ENCODE results near the gene TRAF4. TPM values are rescaled to one million over a fixed set of nuclear protein-coding genes. Genes with fewer than 3 reads are reported as not detected.

TRAF4 gene, protein sequence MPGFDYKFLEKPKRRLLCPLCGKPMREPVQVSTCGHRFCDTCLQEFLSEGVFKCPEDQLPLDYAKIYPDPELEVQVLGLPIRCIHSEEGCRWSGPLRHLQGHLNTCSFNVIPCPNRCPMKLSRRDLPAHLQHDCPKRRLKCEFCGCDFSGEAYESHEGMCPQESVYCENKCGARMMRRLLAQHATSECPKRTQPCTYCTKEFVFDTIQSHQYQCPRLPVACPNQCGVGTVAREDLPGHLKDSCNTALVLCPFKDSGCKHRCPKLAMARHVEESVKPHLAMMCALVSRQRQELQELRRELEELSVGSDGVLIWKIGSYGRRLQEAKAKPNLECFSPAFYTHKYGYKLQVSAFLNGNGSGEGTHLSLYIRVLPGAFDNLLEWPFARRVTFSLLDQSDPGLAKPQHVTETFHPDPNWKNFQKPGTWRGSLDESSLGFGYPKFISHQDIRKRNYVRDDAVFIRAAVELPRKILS
- 138 TPM for polyA plus RNA-seq (2012; ENCODE audit: insufficient read length, low read depth)

DNA sequence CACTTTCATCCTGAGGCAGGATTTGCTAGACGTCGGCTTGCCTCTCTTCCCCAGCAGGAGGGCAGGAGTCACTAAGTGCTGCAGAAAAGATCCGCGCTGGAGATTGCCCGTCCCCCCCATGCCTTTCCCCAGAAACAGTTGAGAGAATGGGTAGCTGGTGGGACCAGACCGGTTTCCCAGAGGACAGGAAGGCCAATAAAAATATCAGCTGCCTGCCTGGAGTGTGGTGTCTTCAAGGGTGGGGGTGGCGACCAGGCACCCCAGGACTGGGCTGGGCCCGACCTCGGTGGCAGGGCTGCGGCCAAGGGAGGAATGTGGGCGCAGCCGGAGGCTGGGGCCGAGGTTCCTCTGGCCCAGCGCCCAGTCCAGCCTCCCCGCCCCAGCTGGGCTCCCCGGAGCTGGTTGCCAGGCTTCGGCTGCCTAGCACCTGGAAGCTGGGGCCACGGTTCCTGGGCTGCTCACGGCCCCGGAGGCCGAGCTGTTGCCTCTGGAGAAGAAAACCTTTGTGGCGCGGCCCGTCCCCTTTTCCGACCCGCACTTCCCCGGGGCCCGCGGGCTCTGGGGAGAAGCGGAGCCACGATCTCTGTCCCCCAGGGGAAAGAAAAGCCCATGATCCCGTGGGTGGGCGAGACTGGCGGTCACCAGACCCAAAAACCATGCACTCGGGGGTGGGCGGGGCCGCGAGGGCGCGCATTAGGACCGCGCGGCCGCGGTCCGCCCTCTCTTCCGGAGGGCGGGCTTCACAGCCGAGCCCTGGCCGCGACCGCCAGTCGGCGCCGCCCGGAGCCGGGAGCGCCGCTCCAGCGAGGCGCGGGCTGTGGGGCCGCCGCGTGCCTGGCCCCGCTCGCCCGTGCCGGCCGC lies at the start of gene TRAF4:
TSS of gene TRAF4 (plus strand) at position 769 of the 861 bp plus-strand sequence. CDS start 102 bp downstream, outside the sequence.
- TF ChIP-seq POLR2AphosphoS5 (IDR thresholded peaks at IDR 0.05; ENCODE audit: low read depth, low read length) (peak; percentile 71; the same call in 1 of the 2 replicates), FOXP2 (optimal IDR thresholded peaks at IDR 0.05; ENCODE audit: borderline replicate concordance, extremely low read depth, extremely low read length, insufficient read depth) (no peak), SIN3A (IDR thresholded peaks at IDR 0.05; ENCODE audit: borderline replicate concordance, insufficient read depth, low read length) (0 out of 2 replicates have a peak, but pooled peaks have one; percentile 60), TAF1 (IDR thresholded peaks at IDR 0.05; ENCODE audit: borderline replicate concordance, insufficient read depth, low read length) (peak; percentile 90)

DNA sequence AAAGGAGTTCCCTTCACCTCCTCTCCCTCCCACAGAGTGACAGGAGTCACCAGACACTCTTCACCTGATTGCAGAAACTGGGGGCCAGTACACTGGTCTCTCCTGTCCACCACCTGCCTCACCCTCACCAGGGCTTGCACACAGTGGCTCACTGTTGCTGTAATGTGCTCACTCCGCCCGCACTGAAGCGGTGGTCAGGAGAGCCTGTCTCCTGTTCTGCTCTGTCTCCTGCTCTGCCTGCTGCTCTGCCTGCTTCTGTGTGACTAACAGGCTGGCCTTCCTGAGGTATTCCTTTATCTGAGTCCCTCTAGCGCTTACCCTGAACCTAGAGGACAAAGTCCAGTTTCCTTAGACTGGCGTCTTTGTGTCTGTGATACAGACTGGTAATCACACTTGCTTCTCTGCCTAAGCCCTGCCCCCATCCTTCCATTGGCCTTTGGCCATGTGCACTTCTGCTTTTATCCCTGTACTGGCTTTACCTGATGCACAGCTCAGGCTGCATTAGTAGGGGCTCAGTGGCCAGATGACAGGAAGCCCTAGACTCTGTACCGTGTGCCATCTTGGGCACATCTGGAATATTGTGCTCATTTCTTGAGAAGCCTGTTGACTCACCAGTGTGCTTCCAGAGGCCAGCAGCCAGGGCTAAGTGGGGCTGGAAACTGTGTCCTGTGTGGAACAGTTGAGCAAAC lies 45.4 kb upstream of the TRAF4 start:
- TF ChIP-seq, protein P1, sequence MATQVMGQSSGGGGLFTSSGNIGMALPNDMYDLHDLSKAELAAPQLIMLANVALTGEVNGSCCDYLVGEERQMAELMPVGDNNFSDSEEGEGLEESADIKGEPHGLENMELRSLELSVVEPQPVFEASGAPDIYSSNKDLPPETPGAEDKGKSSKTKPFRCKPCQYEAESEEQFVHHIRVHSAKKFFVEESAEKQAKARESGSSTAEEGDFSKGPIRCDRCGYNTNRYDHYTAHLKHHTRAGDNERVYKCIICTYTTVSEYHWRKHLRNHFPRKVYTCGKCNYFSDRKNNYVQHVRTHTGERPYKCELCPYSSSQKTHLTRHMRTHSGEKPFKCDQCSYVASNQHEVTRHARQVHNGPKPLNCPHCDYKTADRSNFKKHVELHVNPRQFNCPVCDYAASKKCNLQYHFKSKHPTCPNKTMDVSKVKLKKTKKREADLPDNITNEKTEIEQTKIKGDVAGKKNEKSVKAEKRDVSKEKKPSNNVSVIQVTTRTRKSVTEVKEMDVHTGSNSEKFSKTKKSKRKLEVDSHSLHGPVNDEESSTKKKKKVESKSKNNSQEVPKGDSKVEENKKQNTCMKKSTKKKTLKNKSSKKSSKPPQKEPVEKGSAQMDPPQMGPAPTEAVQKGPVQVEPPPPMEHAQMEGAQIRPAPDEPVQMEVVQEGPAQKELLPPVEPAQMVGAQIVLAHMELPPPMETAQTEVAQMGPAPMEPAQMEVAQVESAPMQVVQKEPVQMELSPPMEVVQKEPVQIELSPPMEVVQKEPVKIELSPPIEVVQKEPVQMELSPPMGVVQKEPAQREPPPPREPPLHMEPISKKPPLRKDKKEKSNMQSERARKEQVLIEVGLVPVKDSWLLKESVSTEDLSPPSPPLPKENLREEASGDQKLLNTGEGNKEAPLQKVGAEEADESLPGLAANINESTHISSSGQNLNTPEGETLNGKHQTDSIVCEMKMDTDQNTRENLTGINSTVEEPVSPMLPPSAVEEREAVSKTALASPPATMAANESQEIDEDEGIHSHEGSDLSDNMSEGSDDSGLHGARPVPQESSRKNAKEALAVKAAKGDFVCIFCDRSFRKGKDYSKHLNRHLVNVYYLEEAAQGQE (IDR thresholded peaks at IDR 0.05; ENCODE audit: insufficient read depth in 1 of 2, low read depth in 2 of 2, low read length in 2 of 2): no peak
- TF ChIP-seq POLR2AphosphoS5 (IDR thresholded peaks at IDR 0.05; ENCODE audit: low read depth, low read length) (no peak), SIN3A (IDR thresholded peaks at IDR 0.05; ENCODE audit: borderline replicate concordance, insufficient read depth, low read length) (no peak), FOXP2 (optimal IDR thresholded peaks at IDR 0.05; ENCODE audit: borderline replicate concordance, extremely low read depth, extremely low read length, insufficient read depth) (no peak), TAF1 (IDR thresholded peaks at IDR 0.05; ENCODE audit: borderline replicate concordance, insufficient read depth, low read length) (no peak)

DNA sequence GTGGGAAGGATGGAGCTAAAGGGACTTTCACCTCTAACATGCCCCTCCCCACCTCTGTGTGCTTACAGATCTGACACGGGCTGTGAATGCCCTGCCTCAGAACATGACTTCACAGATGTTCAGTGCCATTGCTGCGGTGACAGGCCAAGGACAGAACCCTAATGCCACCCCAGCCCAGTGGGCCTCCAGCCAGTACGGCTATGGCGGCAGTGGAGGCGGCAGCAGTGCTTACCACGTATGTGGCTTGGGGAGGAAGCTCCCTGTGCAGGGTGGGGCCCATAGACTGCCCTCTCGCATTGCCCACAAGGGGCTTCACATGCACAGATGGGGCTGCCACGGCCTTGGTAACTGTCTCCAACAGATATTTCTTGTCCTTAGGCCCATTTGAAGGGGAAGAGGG lies 43.5 kb upstream of the TRAF4 start:
- TF ChIP-seq FOXP2 (optimal IDR thresholded peaks at IDR 0.05; ENCODE audit: borderline replicate concordance, extremely low read depth, extremely low read length, insufficient read depth): no peak
- no peak for TF ChIP-seq POLR2AphosphoS5 (IDR thresholded peaks at IDR 0.05; ENCODE audit: low read depth, low read length)
- TF ChIP-seq SIN3A (IDR thresholded peaks at IDR 0.05; ENCODE audit: borderline replicate concordance, insufficient read depth, low read length): no peak
- TF ChIP-seq, protein P1 (IDR thresholded peaks at IDR 0.05; ENCODE audit: insufficient read depth in 1 of 2, low read depth in 2 of 2, low read length in 2 of 2): no peak
- TF ChIP-seq TAF1 (IDR thresholded peaks at IDR 0.05; ENCODE audit: borderline replicate concordance, insufficient read depth, low read length): no peak

DNA sequence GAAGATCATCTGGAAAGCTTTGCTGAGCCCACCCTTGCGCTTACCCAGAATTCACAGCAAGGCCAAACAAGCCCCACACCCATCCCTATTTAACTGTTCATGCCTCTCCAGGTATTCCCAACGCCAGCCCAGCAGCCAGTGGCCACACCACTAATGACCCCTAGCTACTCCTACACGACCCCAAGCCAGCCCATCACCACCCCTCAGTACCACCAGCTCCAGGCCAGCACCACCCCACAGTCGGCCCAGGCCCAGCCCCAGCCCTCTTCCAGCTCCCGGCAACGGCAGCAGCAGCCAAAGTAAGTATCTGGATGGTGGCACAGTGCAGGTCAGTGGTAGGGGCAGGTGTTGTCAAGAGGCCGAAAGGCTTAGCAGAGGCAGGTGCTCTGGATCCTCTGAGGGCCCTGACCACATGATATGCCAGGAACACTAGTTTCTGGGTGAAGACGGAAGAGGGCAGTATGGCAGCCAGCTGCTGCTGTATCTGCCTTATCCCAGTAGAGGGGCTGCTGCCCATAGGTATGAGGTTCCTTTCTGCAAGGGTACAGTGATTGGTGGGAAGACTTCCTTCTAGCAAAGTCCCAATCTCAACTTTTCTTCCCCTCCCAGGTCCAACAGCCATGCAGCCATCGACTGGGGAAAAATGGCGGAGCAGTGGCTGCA lies 42.9 kb upstream of the TRAF4 start:
- TF ChIP-seq FOXP2 (optimal IDR thresholded peaks at IDR 0.05; ENCODE audit: borderline replicate concordance, extremely low read depth, extremely low read length, insufficient read depth): no peak
- 0 out of 2 replicates have a peak, but pooled peaks have one; percentile 22 for TF ChIP-seq POLR2AphosphoS5 (IDR thresholded peaks at IDR 0.05; ENCODE audit: low read depth, low read length)

DNA sequence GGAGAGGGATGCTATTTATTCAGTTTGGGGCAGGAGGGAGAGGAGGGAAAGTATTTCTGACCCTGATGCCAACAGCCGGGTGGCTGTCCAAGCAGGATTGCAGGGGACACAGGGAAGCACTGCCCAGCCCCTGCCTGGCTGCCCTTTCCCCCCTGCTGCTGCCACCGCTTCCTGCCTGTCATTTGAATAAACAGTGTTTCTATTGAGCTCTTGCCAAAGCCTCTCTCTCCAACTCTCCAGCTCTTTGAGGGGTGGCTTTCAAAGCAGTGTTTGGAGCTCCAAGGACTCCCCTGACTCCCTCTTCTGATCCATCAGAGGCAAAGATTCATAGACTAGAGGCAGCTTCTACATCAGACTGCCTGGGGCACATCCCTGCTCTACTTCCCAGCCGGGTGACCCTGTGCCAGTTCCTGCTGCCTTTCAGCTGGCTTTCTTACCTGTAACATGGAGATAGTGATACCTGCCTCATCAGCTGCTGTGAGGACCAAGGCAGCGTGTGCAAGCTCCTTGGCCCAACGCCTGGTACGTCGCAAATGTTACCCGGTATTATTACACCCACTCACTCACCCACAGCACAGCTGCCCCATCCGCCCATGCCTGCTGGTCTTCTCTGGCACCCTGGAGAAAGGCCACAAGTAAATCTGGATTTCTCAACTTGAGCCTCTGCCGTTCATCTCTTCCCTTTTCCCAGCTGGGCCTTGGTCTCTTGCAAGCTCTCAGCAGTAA lies 41.6 kb upstream of the TRAF4 start:
- TF ChIP-seq, protein P1 (IDR thresholded peaks at IDR 0.05; ENCODE audit: insufficient read depth in 1 of 2, low read depth in 2 of 2, low read length in 2 of 2): no peak
- TF ChIP-seq TAF1 (IDR thresholded peaks at IDR 0.05; ENCODE audit: borderline replicate concordance, insufficient read depth, low read length): no peak
- TF ChIP-seq POLR2AphosphoS5 (IDR thresholded peaks at IDR 0.05; ENCODE audit: low read depth, low read length): no peak
- no peak for TF ChIP-seq SIN3A (IDR thresholded peaks at IDR 0.05; ENCODE audit: borderline replicate concordance, insufficient read depth, low read length)
- no peak for TF ChIP-seq FOXP2 (optimal IDR thresholded peaks at IDR 0.05; ENCODE audit: borderline replicate concordance, extremely low read depth, extremely low read length, insufficient read depth)

Measured in PFSK-1 (cell line).